GM10266 (cell line): ENCODE results near the gene SEMA3G.

Source experiments
- DNase-seq: peaks from one replicate; pipeline ENCODE4 v3.0.0; 2012; ENCODE audit errors: extremely low spot score
- TF ChIP-seq, protein P1 (sequence below): IDR thresholded peaks from 2 replicates; pipeline ENCODE4 v1.5.1; 2012; ENCODE audit warnings: mild to moderate bottlenecking, low read depth; ENCODE audit not compliant: control insufficient read depth, insufficient read depth; ENCODE audit errors: missing control alignments

SEMA3G gene

DNA sequence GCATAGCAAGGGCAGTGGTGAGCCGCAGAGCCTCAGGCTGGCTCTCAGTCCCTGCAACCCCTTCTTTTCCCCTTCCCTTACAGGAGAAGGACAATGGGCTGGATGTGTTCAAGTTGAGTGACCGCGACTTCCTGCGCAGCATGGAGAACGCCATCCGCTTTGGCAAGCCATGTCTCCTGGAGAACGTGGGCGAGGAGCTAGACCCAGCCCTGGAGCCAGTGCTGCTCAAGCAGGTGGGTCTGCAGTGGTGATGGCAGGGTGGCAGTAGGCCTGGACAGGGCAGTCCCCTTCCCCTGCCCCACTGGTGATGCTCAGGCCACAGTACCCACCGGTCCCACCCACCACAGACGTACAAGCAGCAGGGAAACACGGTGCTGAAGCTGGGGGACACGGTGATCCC lies 53.8 kb downstream of the SEMA3G start:
- no peak for DNase-seq
- TF ChIP-seq, protein P1, sequence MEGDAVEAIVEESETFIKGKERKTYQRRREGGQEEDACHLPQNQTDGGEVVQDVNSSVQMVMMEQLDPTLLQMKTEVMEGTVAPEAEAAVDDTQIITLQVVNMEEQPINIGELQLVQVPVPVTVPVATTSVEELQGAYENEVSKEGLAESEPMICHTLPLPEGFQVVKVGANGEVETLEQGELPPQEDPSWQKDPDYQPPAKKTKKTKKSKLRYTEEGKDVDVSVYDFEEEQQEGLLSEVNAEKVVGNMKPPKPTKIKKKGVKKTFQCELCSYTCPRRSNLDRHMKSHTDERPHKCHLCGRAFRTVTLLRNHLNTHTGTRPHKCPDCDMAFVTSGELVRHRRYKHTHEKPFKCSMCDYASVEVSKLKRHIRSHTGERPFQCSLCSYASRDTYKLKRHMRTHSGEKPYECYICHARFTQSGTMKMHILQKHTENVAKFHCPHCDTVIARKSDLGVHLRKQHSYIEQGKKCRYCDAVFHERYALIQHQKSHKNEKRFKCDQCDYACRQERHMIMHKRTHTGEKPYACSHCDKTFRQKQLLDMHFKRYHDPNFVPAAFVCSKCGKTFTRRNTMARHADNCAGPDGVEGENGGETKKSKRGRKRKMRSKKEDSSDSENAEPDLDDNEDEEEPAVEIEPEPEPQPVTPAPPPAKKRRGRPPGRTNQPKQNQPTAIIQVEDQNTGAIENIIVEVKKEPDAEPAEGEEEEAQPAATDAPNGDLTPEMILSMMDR, result no peak

DNA sequence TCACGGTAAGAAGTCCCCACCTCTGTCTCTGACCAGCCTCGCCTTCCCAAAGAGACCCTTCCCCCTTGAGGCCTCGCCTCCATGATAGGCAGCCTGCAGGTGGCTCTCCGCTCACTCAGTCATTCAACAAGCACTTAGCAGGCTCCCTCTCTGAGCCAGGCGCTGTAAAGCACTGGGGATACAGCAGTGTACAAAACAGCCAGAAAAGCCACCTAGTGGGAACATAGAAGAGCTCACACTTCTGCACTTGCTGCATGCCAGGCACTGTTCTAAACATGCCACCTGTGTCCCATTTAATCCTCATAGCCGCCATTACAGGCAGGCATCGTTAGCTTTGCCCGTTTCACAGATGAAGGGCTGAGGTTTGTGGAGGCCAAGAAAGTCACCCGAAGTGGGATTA lies 56.0 kb downstream of the SEMA3G start:
- TF ChIP-seq, protein P1, result no peak

DNA sequence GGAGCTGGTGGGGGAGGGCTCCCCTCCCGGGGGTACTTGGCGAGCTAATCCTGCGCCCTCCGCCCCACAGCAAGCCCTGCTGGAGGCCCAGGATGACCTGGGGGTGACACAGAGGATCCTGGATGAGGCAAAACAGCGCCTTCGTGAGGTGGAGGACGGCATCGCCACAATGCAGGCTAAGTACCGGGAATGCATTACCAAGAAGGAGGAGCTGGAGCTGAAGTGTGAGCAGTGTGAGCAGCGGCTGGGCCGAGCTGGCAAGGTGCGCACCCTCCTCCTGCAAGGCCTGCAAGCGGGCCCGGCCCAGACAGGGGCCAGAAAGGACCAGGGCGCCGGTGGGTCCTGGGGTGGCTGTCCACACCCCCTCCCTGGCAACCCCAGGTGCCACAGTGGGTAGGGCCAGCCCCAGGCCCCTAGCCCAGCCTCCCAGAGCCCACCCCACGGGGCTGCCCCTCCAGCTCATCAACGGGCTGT lies 56.5 kb downstream of the SEMA3G start:
- TF ChIP-seq, protein P1, result no peak
- no peak for DNase-seq

More for the DNA sequence above, 56.0 kb downstream of the SEMA3G start:
- no peak for DNase-seq

DNA sequence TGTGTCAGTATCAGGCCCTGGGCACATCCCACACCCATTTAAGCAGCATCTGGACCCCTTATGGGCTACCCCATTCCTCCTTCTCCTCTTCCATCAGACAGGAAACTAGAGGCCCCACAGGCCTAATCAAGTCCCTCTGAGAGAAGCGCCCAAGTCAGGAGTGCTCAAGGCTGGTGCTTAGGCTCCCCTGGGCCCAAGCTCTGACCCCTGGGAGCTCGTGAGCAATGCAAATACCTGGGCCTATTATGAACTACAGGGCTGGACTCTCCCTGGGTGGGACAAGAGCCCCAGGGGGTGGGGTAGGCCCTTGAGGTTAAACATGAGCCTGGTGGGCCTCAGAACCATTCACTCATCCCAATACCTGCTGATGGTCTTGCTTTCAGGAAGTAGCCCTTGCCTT lies 57.4 kb downstream of the SEMA3G start:
- TF ChIP-seq, protein P1, result no peak
- DNase-seq, result no peak

DNA sequence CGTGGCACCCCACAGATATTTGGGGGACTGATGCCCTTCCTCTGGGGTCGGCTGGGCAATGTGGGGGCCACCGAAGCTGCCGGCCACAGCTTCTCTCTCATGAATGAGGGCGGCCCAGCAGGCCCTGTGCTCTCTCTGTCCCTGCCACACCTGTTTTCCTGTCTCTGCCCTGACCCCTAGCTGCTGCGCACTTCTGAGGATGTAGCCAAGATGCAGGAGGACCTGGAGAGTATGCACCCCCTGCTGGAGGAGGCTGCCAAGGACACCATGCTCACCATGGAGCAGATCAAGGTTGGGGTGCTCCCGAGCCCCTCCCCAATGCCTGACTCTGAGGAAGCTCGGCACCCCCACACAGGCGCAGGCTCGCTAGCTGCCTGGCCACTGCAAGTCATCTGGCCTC lies 59.7 kb downstream of the SEMA3G start:
- TF ChIP-seq, protein P1, result peak; percentile 47

DNA sequence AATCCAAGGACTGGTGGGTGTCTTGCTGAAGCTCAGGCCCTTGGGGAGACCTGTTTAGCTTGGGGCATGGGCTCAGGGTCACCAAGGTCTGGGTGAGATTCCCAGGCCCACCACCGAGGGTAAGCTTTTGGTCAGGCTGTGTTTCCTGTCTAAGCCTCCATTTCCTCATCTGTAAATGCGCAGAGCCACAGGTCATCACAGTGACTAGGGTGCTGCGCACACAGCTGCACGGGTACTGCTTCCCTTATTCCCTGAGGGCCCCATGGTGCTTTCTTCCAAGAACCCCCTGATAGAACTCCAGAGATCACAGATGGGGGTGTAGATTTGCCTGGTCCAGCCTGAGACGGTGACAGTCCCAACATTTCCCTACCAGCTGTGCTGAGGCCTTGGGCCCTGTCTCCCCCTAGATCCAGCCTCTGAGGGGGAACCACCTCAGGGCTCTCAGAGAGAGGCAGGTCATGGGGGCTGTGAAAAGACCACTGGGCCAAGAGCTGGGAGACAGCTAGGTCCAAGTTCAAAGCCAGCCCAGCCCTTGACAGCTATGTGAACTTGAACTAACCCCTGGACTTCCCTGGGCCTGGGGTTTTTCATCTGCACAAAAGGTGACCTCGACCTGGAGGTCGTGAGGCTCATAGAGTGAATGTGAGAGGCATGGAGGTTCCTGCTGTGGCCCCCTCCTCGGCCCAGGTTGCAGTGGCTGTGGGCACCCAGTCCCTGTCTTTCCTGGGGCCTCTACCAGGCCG lies 60.7 kb downstream of the SEMA3G start:
- TF ChIP-seq, protein P1, result no peak
- DNase-seq, result no peak

More for the DNA sequence above, 59.7 kb downstream of the SEMA3G start:
- DNase-seq, result peak; percentile 72

DNA sequence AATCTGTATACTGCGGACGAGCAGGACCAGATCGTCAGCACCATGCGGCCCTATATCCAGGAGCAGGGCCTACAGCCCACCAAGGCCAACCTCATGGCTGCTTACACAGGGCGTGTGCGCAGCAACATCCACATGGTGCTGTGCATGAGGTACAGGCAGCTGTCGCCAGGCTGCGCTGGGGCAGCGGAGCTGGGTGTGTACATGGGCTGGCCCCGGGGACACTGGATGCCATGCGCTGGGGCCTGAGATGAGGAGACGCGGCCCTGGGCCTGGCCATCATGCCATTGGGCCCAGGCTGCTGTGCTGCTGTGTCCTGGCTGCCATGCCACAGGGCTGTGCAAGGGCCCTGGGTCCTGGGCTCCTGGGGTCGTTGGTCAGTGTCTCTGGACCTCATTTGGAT lies 61.5 kb downstream of the SEMA3G start:
- no peak for DNase-seq
- TF ChIP-seq, protein P1, result no peak
